ENCODE measurements around the gene ZNF396. TPM values are rescaled to one million over a fixed set of nuclear protein-coding genes. Genes with fewer than 3 reads are reported as not detected.

The ZNF396 gene
- total RNA-seq, 1 donor from 2014 or later = 3.1 TPM

GRCh38 chr18:35409911-35410310, 32.8 kb upstream of the ZNF396 start:
- Histone ChIP-seq H3K27me3 (no peaks in the 10 kb centered on the region), H3K9me3 (no peaks in the 10 kb centered on the region), H3K4me3 (no peak overlapping the region), H3K4me1 (no peaks in the 10 kb centered on the region), H3K36me3 (no peaks in the 10 kb centered on the region), H3K27ac (no peak overlapping the region)
- intact Hi-C loops (cut with DNase I) = loop anchor here (10.0 kb wide), 1 partner anchor 175 kb away; the partner anchor contains the start of gene GALNT1
- TF ChIP-seq CTCF (IDR thresholded peaks at IDR 0.05) = no peak
- no peak for DNase-seq
- ATAC-seq = peak; percentile 27

GRCh38 chr18:35408843-35409261, 31.7 kb upstream of the ZNF396 start:
- Histone ChIP-seq H3K27me3 (no peaks in the 10 kb centered on the region), H3K4me3 (no peak overlapping the region), H3K4me1 (no peaks in the 10 kb centered on the region), H3K9me3 (no peaks in the 10 kb centered on the region), H3K27ac (no peak overlapping the region), H3K36me3 (no peaks in the 10 kb centered on the region)
- no peak for TF ChIP-seq CTCF (IDR thresholded peaks at IDR 0.05)
- intact Hi-C loops (cut with DNase I) = loop anchor here (10.0 kb wide), 1 partner anchor 176 kb away; the partner anchor contains the start of gene GALNT1
- peak; percentile 69 for DNase-seq
- ATAC-seq = peak; percentile 34

- Histone ChIP-seq H3K9me3 (no peaks in the 10 kb centered on the region), H3K4me3 (no peak overlapping the region), H3K4me1 (no peaks in the 10 kb centered on the region), H3K27me3 (no peaks in the 10 kb centered on the region), H3K27ac (no peak overlapping the region), H3K36me3 (no peaks in the 10 kb centered on the region)
- intact Hi-C loops (cut with DNase I) = loop anchor here (10.0 kb wide), 1 partner anchor 177 kb away; the partner anchor contains the start of gene GALNT1
- peak; percentile 85 for TF ChIP-seq CTCF (IDR thresholded peaks at IDR 0.05)
- ATAC-seq (peak; percentile 92), DNase-seq (no peak)
These were observed 30.8 kb upstream of the ZNF396 start for GRCh38 chr18:35407871-35408481.

GRCh38 chr18:35406666-35407065, 29.5 kb upstream of the ZNF396 start:
- Histone ChIP-seq H3K27ac (no peak overlapping the region), H3K27me3 (no peaks in the 10 kb centered on the region), H3K36me3 (no peaks in the 10 kb centered on the region), H3K4me1 (no peaks in the 10 kb centered on the region), H3K9me3 (no peaks in the 10 kb centered on the region), H3K4me3 (no peak overlapping the region)
- intact Hi-C loops (cut with DNase I) = loop anchor here (10.0 kb wide), 1 partner anchor 178 kb away; the partner anchor contains the start of gene GALNT1
- TF ChIP-seq CTCF (IDR thresholded peaks at IDR 0.05) = no peak
- DNase-seq (no peak), ATAC-seq (no peak)

- Histone ChIP-seq H3K4me1 (no peaks in the 10 kb centered on the region), H3K36me3 (no peaks in the 10 kb centered on the region), H3K9me3 (no peaks in the 10 kb centered on the region), H3K4me3 (no peak overlapping the region), H3K27ac (no peak overlapping the region), H3K27me3 (no peaks in the 10 kb centered on the region)
- no peak for DNase-seq
- TF ChIP-seq CTCF (IDR thresholded peaks at IDR 0.05) = no peak
- intact Hi-C loops (cut with DNase I) = no loop called here
- no peak for ATAC-seq
These were observed 20.8 kb upstream of the ZNF396 start for GRCh38 chr18:35397976-35398375.
